SH-SY5Y (cell line): ENCODE measurements around the gene SSPN.

Experiments used
- GATA2 ChIP-seq: IDR thresholded peaks from 2 replicates; pipeline ENCODE4 v1.6.1; 2011; ENCODE audit warnings: mild to moderate bottlenecking, low read depth, low read length
- GATA3 ChIP-seq: IDR thresholded peaks from 2 replicates; pipeline ENCODE4 v1.6.1; 2011; ENCODE audit warnings: low read depth, mild to moderate bottlenecking, low read length, moderate library complexity

GRCh38 chr12:26292596-26292995, 97.2 kb downstream of the SSPN start:
- no peak for TF ChIP-seq GATA2
- TF ChIP-seq GATA3: no peak
